ENCODE data around the gene SND1. TPM values are rescaled to one million over a fixed set of nuclear protein-coding genes. Genes with fewer than 3 reads are reported as not detected.

SND1 gene
- total and polyA plus RNA-seq, 5 experiments from 2014 or later, result 80.1 to 105 (median 86.0) TPM

- POLR2A ChIA-PET, result no interaction called here
- no peak overlapping the region for H3K27ac Mint-ChIP-seq
- ATAC-seq, result no peak
Measured at GRCh38 chr7:127881564-127881963, 229.6 kb downstream of the SND1 start.

GRCh38 chr7:127882313-127882920, 230.4 kb downstream of the SND1 start:
- DNase-seq (no peak), ATAC-seq (no peak)
- Mint-ChIP-seq H3K27me3 (no peaks in the 10 kb centered on the region), H3K4me1 (peaks cover 8 to 25% (median 13%) of the 10 kb centered on the region in 4 donors), H3K27ac (no peak overlapping the region), H3K36me3 (peaks cover 4 to 19% (median 7%) of the 10 kb centered on the region in 3 donors), H3K9me3 (no peaks in the 10 kb centered on the region), H3K4me3 (no peak overlapping the region)
- POLR2A ChIA-PET, result no interaction called here

More at GRCh38 chr7:127881564-127881963, 229.6 kb downstream of the SND1 start:
- DNase-seq, result no peak
- H3K27me3 Mint-ChIP-seq, result no peaks in the 10 kb centered on the region
- peaks cover 0 to 11% (median under 1%) of the 10 kb centered on the region in 3 donors for H3K36me3 Mint-ChIP-seq
- H3K9me3 Mint-ChIP-seq, result no peaks in the 10 kb centered on the region
- H3K4me3 Mint-ChIP-seq, result no peak overlapping the region
- peaks cover 8 to 25% (median 12%) of the 10 kb centered on the region in 4 donors for H3K4me1 Mint-ChIP-seq

- Mint-ChIP-seq H3K27ac (no peak overlapping the region), H3K36me3 (peaks cover 12 to 36% (median 19%) of the 10 kb centered on the region in 3 donors), H3K9me3 (no peaks in the 10 kb centered on the region), H3K4me1 (peaks cover 8 to 25% (median 14%) of the 10 kb centered on the region in 4 donors), H3K27me3 (no peaks in the 10 kb centered on the region), H3K4me3 (no peak overlapping the region)
- ATAC-seq (no peak), DNase-seq (no peak)
- POLR2A ChIA-PET, result no interaction called here
Measured at GRCh38 chr7:127884066-127884559, 232.1 kb downstream of the SND1 start.

- POLR2A ChIA-PET, result no interaction called here
- DNase-seq (no peak), ATAC-seq (no peak)
- H3K27ac Mint-ChIP-seq, result no peak overlapping the region
- peaks cover 22 to 47% (median 29%) of the 10 kb centered on the region in 3 donors for H3K36me3 Mint-ChIP-seq
- peaks cover 11 to 24% (median 16%) of the 10 kb centered on the region in 4 donors for H3K4me1 Mint-ChIP-seq
- no peak overlapping the region for H3K4me3 Mint-ChIP-seq
- H3K9me3 Mint-ChIP-seq, result no peaks in the 10 kb centered on the region
- H3K27me3 Mint-ChIP-seq, result no peaks in the 10 kb centered on the region
Measured at GRCh38 chr7:127885222-127885772, 233.3 kb downstream of the SND1 start.

GRCh38 chr7:127885843-127886242, 233.8 kb downstream of the SND1 start:
- H3K4me3 Mint-ChIP-seq, result no peak overlapping the region
- peaks cover 22 to 49% (median 29%) of the 10 kb centered on the region in 3 donors for H3K36me3 Mint-ChIP-seq
- H3K27ac Mint-ChIP-seq, result no peak overlapping the region
- no peaks in the 10 kb centered on the region for H3K27me3 Mint-ChIP-seq
- POLR2A ChIA-PET, result no interaction called here
- H3K9me3 Mint-ChIP-seq, result no peaks in the 10 kb centered on the region
- no peak for ATAC-seq
- H3K4me1 Mint-ChIP-seq, result peaks cover 8 to 18% (median 14%) of the 10 kb centered on the region in 4 donors
- no peak for DNase-seq

GRCh38 chr7:127886248-127886647, 234.3 kb downstream of the SND1 start:
- Mint-ChIP-seq H3K4me1 (peaks cover 8 to 15% (median 14%) of the 10 kb centered on the region in 4 donors), H3K27me3 (no peaks in the 10 kb centered on the region), H3K27ac (no peak overlapping the region), H3K36me3 (peaks cover 22 to 53% (median 29%) of the 10 kb centered on the region in 3 donors), H3K9me3 (no peaks in the 10 kb centered on the region), H3K4me3 (no peak overlapping the region)
- DNase-seq (no peak), ATAC-seq (no peak)
- POLR2A ChIA-PET, result no interaction called here

- ATAC-seq (no peak), DNase-seq (no peak)
- Mint-ChIP-seq H3K4me3 (no peak overlapping the region), H3K36me3 (peaks cover 22 to 60% (median 29%) of the 10 kb centered on the region in 3 donors), H3K27me3 (no peaks in the 10 kb centered on the region), H3K9me3 (no peaks in the 10 kb centered on the region), H3K4me1 (peaks cover 5 to 16% (median 12%) of the 10 kb centered on the region in 4 donors), H3K27ac (peak overlapping the region in 1 of 10 donors; percentile 43)
- POLR2A ChIA-PET, result no interaction called here
Measured at GRCh38 chr7:127887096-127887495, 235.1 kb downstream of the SND1 start.

GRCh38 chr7:127887631-127888030, 235.6 kb downstream of the SND1 start:
- H3K27ac Mint-ChIP-seq, result no peak overlapping the region
- peaks cover 5 to 16% (median 12%) of the 10 kb centered on the region in 4 donors for H3K4me1 Mint-ChIP-seq
- no peak overlapping the region for H3K4me3 Mint-ChIP-seq
- peaks cover 22 to 65% (median 29%) of the 10 kb centered on the region in 3 donors for H3K36me3 Mint-ChIP-seq
- ATAC-seq (no peak), DNase-seq (no peak)
- H3K27me3 Mint-ChIP-seq, result no peaks in the 10 kb centered on the region
- POLR2A ChIA-PET, result no interaction called here
- no peaks in the 10 kb centered on the region for H3K9me3 Mint-ChIP-seq

GRCh38 chr7:127888411-127888810, 236.4 kb downstream of the SND1 start:
- Mint-ChIP-seq H3K36me3 (peaks cover 22 to 70% (median 29%) of the 10 kb centered on the region in 3 donors), H3K4me3 (no peak overlapping the region), H3K4me1 (peaks cover 8 to 16% (median 12%) of the 10 kb centered on the region in 4 donors), H3K27me3 (no peaks in the 10 kb centered on the region), H3K9me3 (no peaks in the 10 kb centered on the region), H3K27ac (no peak overlapping the region)
- DNase-seq (no peak), ATAC-seq (no peak)
- POLR2A ChIA-PET, result no interaction called here

GRCh38 chr7:127888825-127889224, 236.8 kb downstream of the SND1 start:
- ATAC-seq (no peak), DNase-seq (no peak)
- Mint-ChIP-seq H3K27ac (no peak overlapping the region), H3K4me1 (peaks cover 8 to 19% (median 14%) of the 10 kb centered on the region in 4 donors), H3K4me3 (no peak overlapping the region), H3K27me3 (no peaks in the 10 kb centered on the region), H3K36me3 (peaks cover 22 to 71% (median 33%) of the 10 kb centered on the region in 3 donors), H3K9me3 (no peaks in the 10 kb centered on the region)
- POLR2A ChIA-PET, result no interaction called here

- ATAC-seq (no peak), DNase-seq (no peak)
- POLR2A ChIA-PET, result no interaction called here
- Mint-ChIP-seq H3K4me3 (no peak overlapping the region), H3K9me3 (no peaks in the 10 kb centered on the region), H3K4me1 (peaks cover 8 to 20% (median 13%) of the 10 kb centered on the region in 4 donors), H3K36me3 (peaks cover 22 to 74% (median 33%) of the 10 kb centered on the region in 3 donors), H3K27me3 (no peaks in the 10 kb centered on the region), H3K27ac (no peak overlapping the region)
Measured at GRCh38 chr7:127889677-127890076, 237.7 kb downstream of the SND1 start.

GRCh38 chr7:127890726-127891125, 238.7 kb downstream of the SND1 start:
- no peak overlapping the region for H3K27ac Mint-ChIP-seq
- H3K27me3 Mint-ChIP-seq, result no peaks in the 10 kb centered on the region
- no peak for DNase-seq
- no peak overlapping the region for H3K4me3 Mint-ChIP-seq
- H3K9me3 Mint-ChIP-seq, result no peaks in the 10 kb centered on the region
- H3K36me3 Mint-ChIP-seq, result peaks cover 22 to 72% (median 33%) of the 10 kb centered on the region in 3 donors
- H3K4me1 Mint-ChIP-seq, result peaks cover 8 to 14% (median 12%) of the 10 kb centered on the region in 4 donors
- ATAC-seq, result no peak
- POLR2A ChIA-PET, result no interaction called here

GRCh38 chr7:127891144-127891543, 239.2 kb downstream of the SND1 start:
- no peaks in the 10 kb centered on the region for H3K9me3 Mint-ChIP-seq
- peaks cover 22 to 72% (median 33%) of the 10 kb centered on the region in 3 donors for H3K36me3 Mint-ChIP-seq
- POLR2A ChIA-PET, result no interaction called here
- H3K4me3 Mint-ChIP-seq, result no peak overlapping the region
- DNase-seq, result no peak
- ATAC-seq, result no peak
- H3K4me1 Mint-ChIP-seq, result peaks cover 5 to 14% (median 10%) of the 10 kb centered on the region in 4 donors
- peak overlapping the region in 1 of 10 donors; percentile 4 for H3K27ac Mint-ChIP-seq
- H3K27me3 Mint-ChIP-seq, result no peaks in the 10 kb centered on the region

Data from naive thymus-derived CD8-positive, alpha-beta T cell (primary cell).